Hematopoietic multipotent progenitor cell treated with erythropoietin and hydrocortisone succinate and interleukin-3 and kit ligand, for 4 days (in vitro differentiated cells): ENCODE data around the gene CPA4.
"Not testable (repeated sequence)": the region's sequence is repeated elsewhere in the genome, so short reads cannot be mapped to it uniquely, and the experiment has no call there.

Experiments
- DNase-seq: peaks from one replicate; pipeline ENCODE4 v3.0.0-alpha.2; 2015

The CPA4 gene

GRCh38 chr7:130303551-130303950 is 10.6 kb downstream of the CPA4 start:
- DNase-seq: peak; percentile 32

- no peak for DNase-seq
Measured at GRCh38 chr7:130303982-130304381, 11.0 kb downstream of the CPA4 start.

GRCh38 chr7:130304878-130305277 is 11.9 kb downstream of the CPA4 start:
- no peak for DNase-seq

- DNase-seq: no peak
Measured at GRCh38 chr7:130305433-130306042, 12.6 kb downstream of the CPA4 start.

GRCh38 chr7:130309986-130310385 is 17.0 kb downstream of the CPA4 start:
- DNase-seq: no peak

- no peak for DNase-seq
Measured at GRCh38 chr7:130314305-130314704, 21.3 kb downstream of the CPA4 start.

GRCh38 chr7:130319541-130319940 is 26.6 kb downstream of the CPA4 start:
- no peak for DNase-seq

GRCh38 chr7:130321542-130322229 is 28.7 kb downstream of the CPA4 start:
- not testable (repeated sequence) for DNase-seq

- no peak for DNase-seq
Measured at GRCh38 chr7:130322615-130323014, 29.7 kb downstream of the CPA4 start.

- DNase-seq: peak; percentile 20
Measured at GRCh38 chr7:130324306-130324943, 31.5 kb downstream of the CPA4 start.

- DNase-seq: no peak
Measured at GRCh38 chr7:130329681-130330080, 36.7 kb downstream of the CPA4 start.

GRCh38 chr7:130332259-130333053 is 39.5 kb downstream of the CPA4 start:
- DNase-seq: no peak

- DNase-seq: no peak
Measured at GRCh38 chr7:130333832-130334231, 40.9 kb downstream of the CPA4 start.

GRCh38 chr7:130334274-130334673 is 41.3 kb downstream of the CPA4 start:
- DNase-seq: no peak

- DNase-seq: peak; percentile 14
Measured at GRCh38 chr7:130337410-130337971, 44.5 kb downstream of the CPA4 start.

GRCh38 chr7:130338233-130338632 is 45.3 kb downstream of the CPA4 start:
- DNase-seq: no peak

GRCh38 chr7:130341882-130342281 is 48.9 kb downstream of the CPA4 start:
- DNase-seq: no peak

- DNase-seq: no peak
Measured at GRCh38 chr7:130342701-130343380, 49.9 kb downstream of the CPA4 start.

GRCh38 chr7:130344271-130344866 is 51.4 kb downstream of the CPA4 start, which contains the start of gene CPA5:
TSS of gene CPA5 (plus strand) at chr7:130344816. CDS start at chr7:130346486, 1,670 bp downstream.
- no peak for DNase-seq

- no peak for DNase-seq
Measured at GRCh38 chr7:130345136-130345535, 52.2 kb downstream of the CPA4 start.

GRCh38 chr7:130345725-130346124 is 52.8 kb downstream of the CPA4 start:
- DNase-seq: no peak
